Suprapubic skin (tissue), 4 donors: ENCODE data around the gene AP2A1. TPM values are rescaled to one million over a fixed set of nuclear protein-coding genes. Genes with fewer than 3 reads are reported as not detected.

ENCODE experiments used
- DNase-seq, 2 donors: peaks; one replicate each; pipeline ENCODE4 v3.0.0-alpha.2; 2019; ENCODE audit warnings: low spot score in 2 of 2
- H3K27ac ChIP-seq: fragments of 200-600 bp; sonication (generic); one replicate; pipeline ENCODE4 v1.5.1; 2019
- H3K27me3 ChIP-seq: fragments of 200-600 bp; sonication (generic); one replicate; pipeline ENCODE4 v1.5.1; 2019
- H3K36me3 ChIP-seq: fragments of 200-600 bp; sonication (generic); one replicate; pipeline ENCODE4 v1.5.1; 2019
- H3K4me1 ChIP-seq: fragments of 200-600 bp; sonication (generic); one replicate; pipeline ENCODE4 v1.5.1; 2019
- H3K4me3 ChIP-seq: fragments of 200-600 bp; sonication (generic); one replicate; pipeline ENCODE4 v1.5.1; 2019; ENCODE audit warnings: mild to moderate bottlenecking
- H3K9me3 ChIP-seq: fragments of 200-600 bp; sonication (generic); one replicate; pipeline ENCODE4 v1.5.1; 2019
- CTCF ChIP-seq, 2 donors: fragments of 200-600 bp in 1 of 2; fragments of 450-650 bp in 1 of 2; sonication (generic) in 1 of 2; IDR thresholded peaks; one replicate each; pipeline ENCODE4 v1.5.1; 2016 to 2019; ENCODE audit warnings: antibody characterized with exemption in 2 of 2, mild to moderate bottlenecking in 1 of 2, moderate library complexity in 1 of 2
- EP300 ChIP-seq: sonication (generic); formaldehyde crosslinking; IDR thresholded peaks from one replicate; pipeline ENCODE4 v1.6.1; 2017; ENCODE audit warnings: antibody characterized with exemption
- POLR2A ChIP-seq, 2 donors: fragments of 450-650 bp; IDR thresholded peaks; one replicate each; pipeline ENCODE4 v1.6.1; 2017; ENCODE audit warnings: antibody characterized with exemption in 2 of 2, mild to moderate bottlenecking in 2 of 2, moderate library complexity in 2 of 2
- POLR2AphosphoS5 ChIP-seq, 3 donors: sonication (generic); formaldehyde crosslinking; IDR thresholded peaks; one replicate each; pipeline ENCODE4 v1.6.1; 2017; ENCODE audit warnings: antibody characterized with exemption in 3 of 3
- WGBS: methylation state at CpG from one replicate; pipeline ENCODE4 v1.1.5; 2018; 5-methylcytosine and 5-hydroxymethylcytosine counted together
- total RNA-seq, 4 donors: library from RNA; depleted of rRNA; stranded (reverse); fragments of >200 nt; gene quantifications; one replicate each; pipeline ENCODE4 v1.1.0, GENCODE V29; 2016

Gene AP2A1
- total RNA-seq, 4 donors from 2014 or later = 78.1 to 101 (median 93.4) TPM

GRCh38 chr19:49772850-49773432 lies 6.1 kb downstream of the AP2A1 start:
- H3K9me3 ChIP-seq = no peaks in the 10 kb centered on the region
- peaks cover 35% of the 10 kb centered on the region for H3K4me1 ChIP-seq
- TF ChIP-seq EP300 (no peak), POLR2AphosphoS5 (IDR thresholded peaks at IDR 0.05) (no peak), POLR2A (IDR thresholded peaks at IDR 0.05) (no peak), CTCF (IDR thresholded peaks at IDR 0.05) (no peak)
- H3K27ac ChIP-seq = no peak overlapping the region
- H3K27me3 ChIP-seq = no peaks in the 10 kb centered on the region
- DNase-seq = no peak
- 75% methylated on average over 10 of the region's 10 CpGs for WGBS
- H3K36me3 ChIP-seq = peaks cover 7% of the 10 kb centered on the region
- no peak overlapping the region for H3K4me3 ChIP-seq

- TF ChIP-seq CTCF (IDR thresholded peaks at IDR 0.05) = no peak
- TF ChIP-seq POLR2A (IDR thresholded peaks at IDR 0.05) = no peak
- Histone ChIP-seq H3K27me3 (no peaks in the 10 kb centered on the region), H3K4me3 (no peak overlapping the region), H3K36me3 (peaks cover 7% of the 10 kb centered on the region), H3K27ac (no peak overlapping the region), H3K4me1 (peaks cover 27% of the 10 kb centered on the region), H3K9me3 (no peaks in the 10 kb centered on the region)
- 59% methylated on average over 8 of the region's 8 CpGs for WGBS
- DNase-seq = no peak
Measured at GRCh38 chr19:49773663-49774350, 7.0 kb downstream of the AP2A1 start.

GRCh38 chr19:49774969-49775368 lies 8.2 kb downstream of the AP2A1 start:
- TF ChIP-seq POLR2A (IDR thresholded peaks at IDR 0.05) (no peak), EP300 (no peak), CTCF (IDR thresholded peaks at IDR 0.05) (no peak), POLR2AphosphoS5 (IDR thresholded peaks at IDR 0.05) (no peak)
- Histone ChIP-seq H3K9me3 (no peaks in the 10 kb centered on the region), H3K27me3 (no peaks in the 10 kb centered on the region), H3K27ac (no peak overlapping the region), H3K4me3 (no peak overlapping the region), H3K4me1 (peaks cover 18% of the 10 kb centered on the region), H3K36me3 (peaks cover 7% of the 10 kb centered on the region)
- DNase-seq = no peak
- 95% methylated on average over 8 of the region's 8 CpGs for whole genome bisulfite sequencing

- H3K27me3 ChIP-seq = no peaks in the 10 kb centered on the region
- DNase-seq = no peak
- no peaks in the 10 kb centered on the region for H3K9me3 ChIP-seq
- TF ChIP-seq POLR2AphosphoS5 (IDR thresholded peaks at IDR 0.05) (no peak), CTCF (IDR thresholded peaks at IDR 0.05) (no peak), POLR2A (IDR thresholded peaks at IDR 0.05) (no peak), EP300 (no peak)
- H3K4me3 ChIP-seq = no peak overlapping the region
- H3K36me3 ChIP-seq = peaks cover 7% of the 10 kb centered on the region
- 93% methylated on average over 18 of the region's 20 CpGs for WGBS
- no peak overlapping the region for H3K27ac ChIP-seq
- H3K4me1 ChIP-seq = peaks cover 16% of the 10 kb centered on the region
Measured at GRCh38 chr19:49775742-49776370, 9.1 kb downstream of the AP2A1 start.

- H3K27ac ChIP-seq = no peak overlapping the region
- 81% methylated on average over 6 of the region's 6 CpGs for WGBS
- no peaks in the 10 kb centered on the region for H3K27me3 ChIP-seq
- H3K9me3 ChIP-seq = no peaks in the 10 kb centered on the region
- peaks cover 19% of the 10 kb centered on the region for H3K4me1 ChIP-seq
- H3K36me3 ChIP-seq = peaks cover 9% of the 10 kb centered on the region
- no peak overlapping the region for H3K4me3 ChIP-seq
- TF ChIP-seq EP300 (no peak), POLR2A (IDR thresholded peaks at IDR 0.05) (no peak), POLR2AphosphoS5 (IDR thresholded peaks at IDR 0.05) (no peak), CTCF (IDR thresholded peaks at IDR 0.05) (no peak)
- DNase-seq = no peak
Measured at GRCh38 chr19:49776371-49776764, 9.6 kb downstream of the AP2A1 start.
